Measurements from ENCODE around the gene ATRNL1.

GRCh38 chr10:115898242-115898641 lies 805.1 kb downstream of the ATRNL1 start:
- no peak for TF ChIP-seq CTCF (IDR thresholded peaks at IDR 0.05 in 2 of 3, conservative IDR thresholded peaks at IDR 0.05 in 1 of 3; ENCODE audit: borderline replicate concordance in 1 of 3, insufficient read depth in 1 of 3, low read depth in 2 of 3, low read length in 2 of 3)
- TF ChIP-seq POLR2A (IDR thresholded peaks at IDR 0.05; ENCODE audit: borderline replicate concordance, extremely low read depth, insufficient read depth, insufficient read length): no peak
- TF ChIP-seq RAD21 (IDR thresholded peaks at IDR 0.05; ENCODE audit: low read depth): no peak
- TF ChIP-seq CEBPB (IDR thresholded peaks at IDR 0.05; ENCODE audit: low read depth): no peak
- TF ChIP-seq EZH2 (IDR thresholded peaks at IDR 0.05): no peak
- TF ChIP-seq JUND (IDR thresholded peaks at IDR 0.05): no peak
- no peak for TF ChIP-seq POLR2AphosphoS5 (IDR thresholded peaks at IDR 0.05; ENCODE audit: low read depth, low read length)
- TF ChIP-seq SIN3A (IDR thresholded peaks at IDR 0.05; ENCODE audit: low read depth): no peak
- no peak for TF ChIP-seq EGR1 (IDR thresholded peaks at IDR 0.05; ENCODE audit: low read depth)
- TF ChIP-seq CBX3 (IDR thresholded peaks at IDR 0.05; ENCODE audit: low read depth): no peak
